ENCODE data around the gene DMD.

GRCh38 chrX:31870267-31870666, 1341.1 kb downstream of the DMD start:
- no peak for TF ChIP-seq CTCF (IDR thresholded peaks at IDR 0.05; ENCODE audit: low read depth, low read length)
- TF ChIP-seq EZH2phosphoT487 (IDR thresholded peaks at IDR 0.05; ENCODE audit: low read depth) = no peak

Data from OCI-LY3 (cell line).